Mucosa of stomach (tissue), 1 donor: ENCODE measurements around the gene SERHL2.
A peak's percentile ranks its signal among the peaks of the same experiment; 100 is the strongest.

Experiments
- H3K27me3 ChIP-seq: one replicate; pipeline ENCODE4 v1.7.0; 2013; ENCODE audit warnings: mild to moderate bottlenecking, low read length; ENCODE audit not compliant: control insufficient read depth, insufficient read depth
- H3K36me3 ChIP-seq: one replicate; pipeline ENCODE4 v1.7.0; 2013; ENCODE audit warnings: low read length; ENCODE audit not compliant: control insufficient read depth, insufficient read depth
- H3K4me1 ChIP-seq: one replicate; pipeline ENCODE4 v1.7.0; 2013; ENCODE audit warnings: mild to moderate bottlenecking, low read length; ENCODE audit not compliant: control insufficient read depth, insufficient read depth
- H3K4me3 ChIP-seq: one replicate; pipeline ENCODE4 v1.7.0; 2013; ENCODE audit warnings: low read length
- H3K9ac ChIP-seq: one replicate; pipeline ENCODE4 v1.7.0; 2013; ENCODE audit warnings: mild to moderate bottlenecking, low read length, moderate library complexity
- H3K9me3 ChIP-seq: one replicate; pipeline ENCODE4 v1.7.0; 2013; ENCODE audit warnings: mild to moderate bottlenecking, low read length, moderate library complexity; ENCODE audit not compliant: control insufficient read depth
- donor health status: Pancreatic carcinoma.

Gene SERHL2

DNA sequence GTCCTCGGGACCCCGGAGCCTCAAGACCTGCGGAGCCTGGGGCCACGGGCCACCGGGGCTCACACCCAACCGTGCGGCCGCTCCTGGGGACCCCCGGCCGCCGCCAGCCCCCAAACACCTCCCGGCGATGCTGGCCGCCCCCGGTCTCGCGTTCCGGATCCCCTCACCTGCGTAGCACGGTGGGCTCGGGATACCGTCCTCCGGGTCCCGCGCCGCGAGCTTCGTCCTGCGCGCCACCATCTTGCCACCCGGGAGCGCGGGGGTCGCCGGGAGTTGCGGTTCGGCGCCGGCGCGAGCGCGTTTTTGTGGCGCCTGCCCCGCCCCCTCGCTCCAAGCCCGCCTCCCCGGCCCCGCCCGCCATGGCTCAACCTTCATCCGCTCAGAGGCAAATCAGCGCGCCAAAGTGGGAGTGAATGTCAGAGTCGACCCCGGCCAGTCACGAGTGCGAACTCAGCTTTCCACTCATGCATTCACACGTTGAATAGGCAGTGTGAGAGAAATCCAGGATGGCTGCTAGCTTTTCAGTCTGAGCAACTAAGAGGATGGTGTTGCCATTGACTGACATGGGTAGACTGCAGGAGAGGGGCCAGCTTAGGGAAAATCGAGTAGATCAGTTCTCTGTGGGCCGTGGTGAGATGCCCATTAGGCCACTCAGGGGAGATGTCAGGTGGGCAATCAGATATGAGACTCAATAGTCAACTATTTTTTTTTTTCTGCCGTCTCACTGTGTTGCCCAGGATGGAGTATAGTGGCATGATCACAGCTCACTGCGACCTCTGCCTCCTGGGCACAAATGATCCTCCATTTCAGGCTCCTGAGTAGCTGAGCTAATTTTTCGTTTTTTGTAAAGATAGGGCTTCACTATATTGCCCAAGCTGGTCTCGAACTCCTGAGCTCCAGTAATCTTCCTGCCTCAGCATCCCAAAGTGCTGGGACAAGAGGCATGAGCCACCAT, 28.3 kb downstream of the SERHL2 start:
- H3K36me3 ChIP-seq, result peaks cover 17% of the 10 kb centered on the region

DNA sequence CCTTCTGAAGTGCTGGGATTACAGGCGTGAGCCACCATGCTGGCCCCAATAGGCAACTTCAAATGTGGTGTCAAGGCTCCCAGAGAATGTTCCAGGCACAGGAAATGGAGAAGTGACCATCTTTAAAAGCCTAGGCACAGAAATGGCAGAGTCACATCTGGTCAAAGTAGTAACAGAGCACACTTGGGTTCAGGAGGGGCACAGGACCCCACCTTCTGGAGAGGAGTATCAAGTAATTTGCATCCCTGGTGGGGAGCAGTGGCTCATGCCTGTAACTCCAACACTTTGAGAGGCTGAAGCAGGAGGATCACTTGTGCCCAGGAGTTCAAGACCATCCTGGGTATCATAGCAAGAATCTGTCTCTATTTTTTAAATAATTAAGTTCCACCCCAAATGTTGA, 29.2 kb downstream of the SERHL2 start:
- H3K9me3 ChIP-seq, result no peaks in the 10 kb centered on the region
- no peak overlapping the region for H3K9ac ChIP-seq
- peaks cover 20% of the 10 kb centered on the region for H3K36me3 ChIP-seq
- no peaks in the 10 kb centered on the region for H3K27me3 ChIP-seq
- no peak overlapping the region for H3K4me3 ChIP-seq
- H3K4me1 ChIP-seq, result peaks cover 15% of the 10 kb centered on the region

More for the DNA sequence above, 28.3 kb downstream of the SERHL2 start:
- H3K27me3 ChIP-seq, result no peaks in the 10 kb centered on the region
- no peak overlapping the region for H3K4me3 ChIP-seq
- H3K4me1 ChIP-seq, result peaks cover 15% of the 10 kb centered on the region
- H3K9me3 ChIP-seq, result no peaks in the 10 kb centered on the region
- H3K9ac ChIP-seq, result peak overlapping the region; percentile 69

GRCh38 chr22:42584364-42584940, 30.7 kb downstream of the SERHL2 start:
- Histone ChIP-seq H3K4me1 (peaks cover 15% of the 10 kb centered on the region), H3K9ac (no peak overlapping the region), H3K9me3 (no peaks in the 10 kb centered on the region), H3K36me3 (peaks cover 20% of the 10 kb centered on the region), H3K4me3 (no peak overlapping the region), H3K27me3 (no peaks in the 10 kb centered on the region)

- H3K27me3 ChIP-seq, result no peaks in the 10 kb centered on the region
- peaks cover 15% of the 10 kb centered on the region for H3K4me1 ChIP-seq
- H3K9ac ChIP-seq, result no peak overlapping the region
- peaks cover 20% of the 10 kb centered on the region for H3K36me3 ChIP-seq
- no peak overlapping the region for H3K4me3 ChIP-seq
- H3K9me3 ChIP-seq, result no peaks in the 10 kb centered on the region
Observed at GRCh38 chr22:42585096-42585495, 31.3 kb downstream of the SERHL2 start.

- H3K27me3 ChIP-seq, result no peaks in the 10 kb centered on the region
- no peak overlapping the region for H3K4me3 ChIP-seq
- H3K4me1 ChIP-seq, result peaks cover 15% of the 10 kb centered on the region
- peaks cover 23% of the 10 kb centered on the region for H3K36me3 ChIP-seq
- H3K9me3 ChIP-seq, result no peaks in the 10 kb centered on the region
- H3K9ac ChIP-seq, result no peak overlapping the region
Observed at GRCh38 chr22:42586381-42586780, 32.6 kb downstream of the SERHL2 start.

GRCh38 chr22:42587588-42588175, 33.9 kb downstream of the SERHL2 start:
- H3K4me1 ChIP-seq, result peaks cover 15% of the 10 kb centered on the region
- no peak overlapping the region for H3K4me3 ChIP-seq
- no peaks in the 10 kb centered on the region for H3K27me3 ChIP-seq
- H3K36me3 ChIP-seq, result peaks cover 25% of the 10 kb centered on the region
- no peaks in the 10 kb centered on the region for H3K9me3 ChIP-seq
- no peak overlapping the region for H3K9ac ChIP-seq

GRCh38 chr22:42591987-42592386, 38.2 kb downstream of the SERHL2 start:
- Histone ChIP-seq H3K9me3 (no peaks in the 10 kb centered on the region), H3K27me3 (no peaks in the 10 kb centered on the region), H3K36me3 (peaks cover 38% of the 10 kb centered on the region), H3K4me1 (peaks cover 7% of the 10 kb centered on the region), H3K9ac (no peak overlapping the region), H3K4me3 (no peak overlapping the region)

- Histone ChIP-seq H3K36me3 (peaks cover 45% of the 10 kb centered on the region), H3K4me3 (no peak overlapping the region), H3K9me3 (no peaks in the 10 kb centered on the region), H3K4me1 (peaks cover 7% of the 10 kb centered on the region), H3K27me3 (no peaks in the 10 kb centered on the region), H3K9ac (no peak overlapping the region)
Observed at GRCh38 chr22:42595434-42595833, 41.7 kb downstream of the SERHL2 start.

GRCh38 chr22:42596336-42596735, 42.6 kb downstream of the SERHL2 start:
- Histone ChIP-seq H3K9me3 (no peaks in the 10 kb centered on the region), H3K27me3 (no peaks in the 10 kb centered on the region), H3K4me1 (peaks cover 4% of the 10 kb centered on the region), H3K36me3 (peaks cover 43% of the 10 kb centered on the region), H3K9ac (no peak overlapping the region), H3K4me3 (no peak overlapping the region)

- Histone ChIP-seq H3K27me3 (no peaks in the 10 kb centered on the region), H3K9me3 (no peaks in the 10 kb centered on the region), H3K9ac (no peak overlapping the region), H3K4me1 (peaks cover 4% of the 10 kb centered on the region), H3K4me3 (no peak overlapping the region), H3K36me3 (peaks cover 40% of the 10 kb centered on the region)
Observed at GRCh38 chr22:42596863-42597530, 43.2 kb downstream of the SERHL2 start.

DNA sequence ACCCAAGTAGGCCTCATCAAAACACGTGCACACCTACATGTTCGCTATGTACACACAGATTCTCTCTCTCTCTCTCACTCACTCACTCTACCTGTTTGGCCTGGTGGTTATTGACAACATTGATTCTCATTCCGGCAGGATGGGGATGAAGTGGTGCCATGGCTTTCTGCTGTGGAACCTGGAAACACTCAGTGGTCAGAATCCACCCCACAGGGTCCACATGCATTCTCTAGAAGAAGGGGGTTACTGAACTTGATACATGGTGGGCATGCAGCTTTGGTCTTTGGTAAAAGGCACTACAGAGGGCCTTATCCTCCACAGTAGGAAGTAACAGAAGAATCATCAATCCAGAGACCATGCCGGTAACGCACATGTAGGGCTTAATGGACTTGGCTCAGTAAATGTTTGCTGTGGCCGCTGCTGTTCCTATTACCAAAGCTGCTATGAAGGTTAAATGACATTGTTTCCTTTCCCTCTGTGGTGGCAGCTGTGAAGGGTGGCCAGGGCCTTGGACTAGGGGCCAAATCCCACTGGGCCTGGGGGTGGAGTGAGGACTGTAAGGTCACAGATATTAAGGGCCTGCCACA, 48.2 kb downstream of the SERHL2 start:
- Histone ChIP-seq H3K36me3 (peaks cover 15% of the 10 kb centered on the region), H3K27me3 (no peaks in the 10 kb centered on the region), H3K9ac (no peak overlapping the region), H3K4me1 (peaks cover 38% of the 10 kb centered on the region), H3K9me3 (no peaks in the 10 kb centered on the region), H3K4me3 (no peak overlapping the region)
